CD4-positive, alpha-beta memory T cell (primary cell): ENCODE data around the gene UPK3A. TPM values are rescaled to one million over a fixed set of nuclear protein-coding genes. Genes with fewer than 3 reads are reported as not detected.

ENCODE experiments used
- CTCF ChIA-PET: fragments of 350-600 bp; sonication (Branson Sonifier 250); formaldehyde crosslinking; loops from one replicate; lab custom pipeline; 2021; ENCODE audit warnings: inconsistent platforms; ENCODE audit not compliant: partially characterized antibody; lab: Charles Lee
- POLR2A ChIA-PET: fragments of 350-600 bp; sonication (Branson Sonifier 250); formaldehyde crosslinking; loops from one replicate; lab custom pipeline; 2021; ENCODE audit not compliant: partially characterized antibody; lab: Charles Lee
- DNase-seq, 5 donors: peaks; one replicate each; pipeline versions ENCODE4 v3.0.0 to v3.0.0-alpha.2; 2020 to 2022; ENCODE audit warnings: mixed read lengths in 1 of 5
- H3K27ac ChIP-seq: one replicate; pipeline ENCODE4 v1.7.0; 2013; ENCODE audit warnings: low read depth, low read length
- H3K27me3 ChIP-seq: 2 replicates; pipeline ENCODE4 v1.7.0; 2013; ENCODE audit warnings: mild to moderate bottlenecking, low read length, moderate library complexity; ENCODE audit not compliant: insufficient read depth
- H3K36me3 ChIP-seq: 2 replicates; pipeline ENCODE4 v1.7.0; 2013; ENCODE audit warnings: mild to moderate bottlenecking, low read length, moderate library complexity; ENCODE audit not compliant: insufficient read depth
- H3K4me1 ChIP-seq: 2 replicates; pipeline ENCODE4 v1.7.0; 2013; ENCODE audit warnings: mild to moderate bottlenecking, low read length, moderate library complexity; ENCODE audit not compliant: insufficient read depth
- H3K4me3 ChIP-seq, 2 donors: one replicate each; pipeline ENCODE4 v1.7.0; 2013; ENCODE audit warnings: low read length in 2 of 2, mild to moderate bottlenecking in 1 of 2
- H3K9me3 ChIP-seq, 2 donors: one replicate each; pipeline ENCODE4 v1.7.0; 2013; ENCODE audit warnings: low read length in 2 of 2, control low read depth in 1 of 2; ENCODE audit not compliant: control insufficient read depth in 1 of 2
- H3K27ac Mint-ChIP-seq, 7 donors: one replicate each; pipeline ENCODE4 v1.8.0; 2020 to 2021; ENCODE audit warnings: mixed read lengths in 7 of 7, mild to moderate bottlenecking in 6 of 7, inconsistent platforms in 3 of 7, moderate library complexity in 3 of 7
- H3K27me3 Mint-ChIP-seq, 2 donors: one replicate each; pipeline ENCODE4 v1.8.0; 2020 to 2021; ENCODE audit warnings: mixed read lengths in 2 of 2
- H3K36me3 Mint-ChIP-seq, 2 donors: one replicate each; pipeline ENCODE4 v1.8.0; 2020 to 2021; ENCODE audit warnings: mixed read lengths in 2 of 2, inconsistent platforms in 1 of 2, mild to moderate bottlenecking in 1 of 2
- H3K4me1 Mint-ChIP-seq, 4 donors: one replicate each; pipeline ENCODE4 v1.8.0; 2020 to 2021; ENCODE audit warnings: mixed read lengths in 4 of 4, mild to moderate bottlenecking in 1 of 4
- H3K4me3 Mint-ChIP-seq, 8 donors: one replicate each; pipeline ENCODE4 v1.8.0; 2020 to 2021; ENCODE audit warnings: mixed read lengths in 8 of 8, mild to moderate bottlenecking in 7 of 8, moderate library complexity in 6 of 8, inconsistent platforms in 3 of 8
- H3K9me3 Mint-ChIP-seq, 8 donors: one replicate each; pipeline ENCODE4 v1.8.0; 2020 to 2021; ENCODE audit warnings: mixed read lengths in 8 of 8, mild to moderate bottlenecking in 5 of 8, inconsistent platforms in 3 of 8, moderate library complexity in 1 of 8
- intact Hi-C: fragments of 100-400 bp; cut with micrococcal nuclease; formaldehyde crosslinking; loops from one replicate; pipeline ENCODE4 v1.15.1; 2023
- polyA plus RNA-seq, 2 donors: library from polyadenylated mRNA; unstranded; fragments of 300-500 nt; fragmentation: Illumina TruSeq; gene quantifications; one replicate each; pipeline ENCODE4 v1.2.3, GENCODE V29; 2021
- total RNA-seq, 2 experiments: library from RNA; stranded (reverse); gene quantifications; one replicate each; pipeline ENCODE4 v1.2.3, GENCODE V29; 2021

Gene UPK3A
- total and polyA plus RNA-seq, 4 experiments from 2014 or later = not detected

- peaks cover 52 to 84% (median 72%) of the 10 kb centered on the region in 4 donors for H3K4me1 Mint-ChIP-seq
- no peak overlapping the region for H3K4me3 ChIP-seq
- H3K27me3 ChIP-seq = no peaks in the 10 kb centered on the region
- H3K4me3 Mint-ChIP-seq = peak overlapping the region in 4 of 8 donors; percentile 5 to 19 (median 6)
- CTCF ChIA-PET = no interaction called here
- peaks cover 0 to 20% of the 10 kb centered on the region in 2 donors for H3K36me3 Mint-ChIP-seq
- DNase-seq = no peak
- H3K9me3 Mint-ChIP-seq = no peaks in the 10 kb centered on the region
- H3K27ac Mint-ChIP-seq = peak overlapping the region; percentile 10 to 97 (median 88)
- no peak overlapping the region for H3K27ac ChIP-seq
- H3K4me1 ChIP-seq = peaks cover 73% of the 10 kb centered on the region
- no peaks in the 10 kb centered on the region for H3K36me3 ChIP-seq
- POLR2A ChIA-PET = interaction anchor here (1.5 to 2.0 kb wide), 2 partner anchors 10 to 16 kb away, joined by 6 read pairs; no protein-coding TSS in a partner anchor
- H3K9me3 ChIP-seq = no peaks in the 10 kb centered on the region
- no peaks in the 10 kb centered on the region for H3K27me3 Mint-ChIP-seq
- intact Hi-C loops = no loop called here
These were observed 28.1 kb downstream of the UPK3A start for GRCh38 chr22:45312856-45313255.

- peaks cover 76% of the 10 kb centered on the region for H3K4me1 ChIP-seq
- Mint-ChIP-seq H3K4me3 (peak overlapping the region in 2 of 8 donors; percentile 8 to 29), H3K27me3 (no peaks in the 10 kb centered on the region), H3K36me3 (peaks cover 0 to 22% of the 10 kb centered on the region in 2 donors), H3K27ac (peak overlapping the region; percentile 62 to 100 (median 96)), H3K9me3 (no peaks in the 10 kb centered on the region), H3K4me1 (peaks cover 51 to 90% (median 77%) of the 10 kb centered on the region in 4 donors)
- no peaks in the 10 kb centered on the region for H3K36me3 ChIP-seq
- no peaks in the 10 kb centered on the region for H3K9me3 ChIP-seq
- no peaks in the 10 kb centered on the region for H3K27me3 ChIP-seq
- DNase-seq = no peak
- no peak overlapping the region for H3K27ac ChIP-seq
- ChIA-PET CTCF (no interaction called here), POLR2A (interaction anchor here (2.0 kb wide), 1 partner anchor 9 kb away, joined by 6 read pairs; no protein-coding TSS in a partner anchor)
- H3K4me3 ChIP-seq = no peak overlapping the region
- intact Hi-C loops = no loop called here
These were observed 29.4 kb downstream of the UPK3A start for GRCh38 chr22:45314054-45314721.

GRCh38 chr22:45314786-45315185 lies 30.0 kb downstream of the UPK3A start:
- no peaks in the 10 kb centered on the region for H3K9me3 Mint-ChIP-seq
- Histone ChIP-seq H3K27ac (no peak overlapping the region), H3K4me1 (peaks cover 81% of the 10 kb centered on the region), H3K9me3 (no peaks in the 10 kb centered on the region), H3K27me3 (no peaks in the 10 kb centered on the region), H3K36me3 (no peaks in the 10 kb centered on the region), H3K4me3 (no peak overlapping the region)
- ChIA-PET POLR2A (interaction anchor here (2.0 kb wide), 1 partner anchor 8 kb away, joined by 6 read pairs; no protein-coding TSS in a partner anchor), CTCF (no interaction called here)
- peaks cover 53 to 91% (median 78%) of the 10 kb centered on the region in 4 donors for H3K4me1 Mint-ChIP-seq
- H3K27ac Mint-ChIP-seq = peak overlapping the region; percentile 53 to 100 (median 99)
- no peak for DNase-seq
- H3K4me3 Mint-ChIP-seq = no peak overlapping the region
- peaks cover 0 to 22% of the 10 kb centered on the region in 2 donors for H3K36me3 Mint-ChIP-seq
- intact Hi-C loops = loop anchor here (5.0 kb wide), 3 partner anchors 32 to 723 kb away; partner anchors contain the start of genes NUP50 and UPK3A
- H3K27me3 Mint-ChIP-seq = no peaks in the 10 kb centered on the region

GRCh38 chr22:45316796-45317526 lies 32.2 kb downstream of the UPK3A start:
- POLR2A ChIA-PET = interaction anchor here (1.4 to 4.2 kb wide), 3 partner anchors 7 to 24 kb away, joined by 8 to 41 read pairs (median 27); partner anchors contain the start of gene FAM118A
- peaks cover 43 to 94% (median 80%) of the 10 kb centered on the region in 4 donors for H3K4me1 Mint-ChIP-seq
- peaks cover 0 to 13% of the 10 kb centered on the region in 2 donors for H3K36me3 Mint-ChIP-seq
- Histone ChIP-seq H3K27me3 (no peaks in the 10 kb centered on the region), H3K4me1 (peaks cover 81% of the 10 kb centered on the region), H3K27ac (peak overlapping the region; percentile 94), H3K9me3 (no peaks in the 10 kb centered on the region), H3K4me3 (peak overlapping the region in 1 of 2 donors; percentile 49), H3K36me3 (peaks cover 3% of the 10 kb centered on the region)
- peaks cover 0 to 2% (median 0%) of the 10 kb centered on the region in 8 donors for H3K9me3 Mint-ChIP-seq
- CTCF ChIA-PET = no interaction called here
- intact Hi-C loops = loop anchor here (5.0 kb wide), 3 partner anchors 35 to 720 kb away; partner anchors contain the start of genes NUP50 and UPK3A
- H3K4me3 Mint-ChIP-seq = peak overlapping the region in 2 of 8 donors; percentile 12 to 43
- no peaks in the 10 kb centered on the region for H3K27me3 Mint-ChIP-seq
- DNase-seq = no peak
- peak overlapping the region; percentile 96 to 100 (median 99) for H3K27ac Mint-ChIP-seq

GRCh38 chr22:45317551-45318167 lies 32.9 kb downstream of the UPK3A start:
- intact Hi-C loops = loop anchor here (1.0 to 5.0 kb wide), 6 partner anchors 8 to 720 kb away; partner anchors contain the start of genes FAM118A, NUP50, RIBC2 and SMC1B
- CTCF ChIA-PET = interaction anchor here (1.0 kb wide), 1 partner anchor 22 kb away, joined by 5 read pairs; no protein-coding TSS in a partner anchor
- Mint-ChIP-seq H3K27ac (peak overlapping the region; percentile 96 to 100 (median 99)), H3K36me3 (peaks cover 5 to 13% of the 10 kb centered on the region in 2 donors), H3K9me3 (peaks cover 0 to 2% (median 0%) of the 10 kb centered on the region in 8 donors), H3K4me1 (peaks cover 40 to 94% (median 76%) of the 10 kb centered on the region in 4 donors), H3K27me3 (no peaks in the 10 kb centered on the region), H3K4me3 (peak overlapping the region; percentile 81 to 89 (median 83))
- POLR2A ChIA-PET = interaction anchor here (0.7 to 4.2 kb wide), 6 partner anchors 8 to 145 kb away, joined by 3 to 41 read pairs (median 6); partner anchors contain the start of gene FAM118A
- Histone ChIP-seq H3K4me3 (peak overlapping the region in 1 of 2 donors; percentile 49), H3K36me3 (peaks cover 8% of the 10 kb centered on the region), H3K4me1 (peaks cover 78% of the 10 kb centered on the region), H3K9me3 (no peaks in the 10 kb centered on the region), H3K27ac (peak overlapping the region; percentile 94), H3K27me3 (no peaks in the 10 kb centered on the region)
- peak in 1 of 5 donors; percentile 76 for DNase-seq

GRCh38 chr22:45318168-45318557 lies 33.4 kb downstream of the UPK3A start:
- peaks cover 0 to 2% (median 0%) of the 10 kb centered on the region in 8 donors for H3K9me3 Mint-ChIP-seq
- H3K36me3 Mint-ChIP-seq = peaks cover 8 to 14% of the 10 kb centered on the region in 2 donors
- Histone ChIP-seq H3K27me3 (no peaks in the 10 kb centered on the region), H3K4me3 (peak overlapping the region in 1 of 2 donors; percentile 49), H3K9me3 (no peaks in the 10 kb centered on the region), H3K4me1 (peaks cover 75% of the 10 kb centered on the region), H3K36me3 (peaks cover 13% of the 10 kb centered on the region), H3K27ac (peak overlapping the region; percentile 94)
- H3K4me3 Mint-ChIP-seq = peak overlapping the region; percentile 81 to 89 (median 83)
- peaks cover 36 to 92% (median 73%) of the 10 kb centered on the region in 4 donors for H3K4me1 Mint-ChIP-seq
- no peaks in the 10 kb centered on the region for H3K27me3 Mint-ChIP-seq
- peak; percentile 93 to 97 (median 96) for DNase-seq
- intact Hi-C loops = loop anchor here (1.0 to 5.0 kb wide), 6 partner anchors 9 to 719 kb away; partner anchors contain the start of genes FAM118A, NUP50, RIBC2 and SMC1B
- POLR2A ChIA-PET = interaction anchor here (0.7 to 4.2 kb wide), 6 partner anchors 8 to 145 kb away, joined by 3 to 41 read pairs (median 6); partner anchors contain the start of gene FAM118A
- CTCF ChIA-PET = interaction anchor here (0.7 to 1.0 kb wide), 2 partner anchors 13 to 22 kb away, joined by 3 to 5 read pairs; no protein-coding TSS in a partner anchor
- H3K27ac Mint-ChIP-seq = peak overlapping the region; percentile 96 to 100 (median 99)
